ENCODE measurements around the gene TSPAN15. TPM values are rescaled to one million over a fixed set of nuclear protein-coding genes. Genes with fewer than 3 reads are reported as not detected.

Gene TSPAN15
- total and polyA plus RNA-seq, 5 experiments from 2014 or later = 0.55 to 1.1 (median 0.80) TPM; not detected in 1

DNA sequence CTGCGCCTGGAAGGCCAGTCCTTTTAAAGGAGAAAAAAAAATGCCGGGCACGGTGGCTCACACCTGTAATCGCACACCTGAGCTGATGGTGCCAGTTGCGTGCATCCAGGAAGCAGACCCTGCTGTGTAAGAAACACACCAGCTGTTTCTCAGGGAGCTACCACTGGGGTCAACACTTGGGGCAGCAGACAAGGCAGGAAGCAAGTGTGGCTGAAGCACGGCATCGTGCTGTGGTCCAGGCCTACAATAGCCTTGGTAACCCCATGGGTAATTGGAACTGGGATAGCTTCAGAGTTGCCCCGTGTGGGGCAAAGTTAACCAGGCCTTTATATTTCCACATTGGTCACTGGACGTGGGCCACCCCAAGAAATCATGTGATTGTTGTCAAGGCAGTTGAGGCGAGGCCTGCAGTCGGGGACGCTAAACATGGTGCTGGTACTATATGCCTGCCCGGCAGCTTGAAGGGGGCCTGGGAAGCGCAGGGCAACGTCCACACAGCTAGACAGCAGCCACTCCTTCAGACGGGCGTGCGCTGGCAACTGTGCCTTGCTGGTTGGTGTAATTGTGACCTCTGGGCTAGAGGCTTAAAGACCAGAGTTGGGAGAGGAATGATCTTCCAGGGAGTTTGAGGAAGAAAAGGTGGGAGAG, 32.0 kb upstream of the TSPAN15 start:
- no peaks in the 10 kb centered on the region for H3K36me3 Mint-ChIP-seq
- H3K4me3 Mint-ChIP-seq = no peak overlapping the region
- H3K4me1 Mint-ChIP-seq = peaks cover 9 to 21% (median 16%) of the 10 kb centered on the region in 4 donors
- POLR2A ChIA-PET = no interaction called here
- no peak for DNase-seq
- no peak for ATAC-seq
- peak overlapping the region in 1 of 10 donors; percentile 1 for H3K27ac Mint-ChIP-seq
- peaks cover 0 to 4% (median 0%) of the 10 kb centered on the region in 5 donors for H3K27me3 Mint-ChIP-seq
- no peaks in the 10 kb centered on the region for H3K9me3 Mint-ChIP-seq

DNA sequence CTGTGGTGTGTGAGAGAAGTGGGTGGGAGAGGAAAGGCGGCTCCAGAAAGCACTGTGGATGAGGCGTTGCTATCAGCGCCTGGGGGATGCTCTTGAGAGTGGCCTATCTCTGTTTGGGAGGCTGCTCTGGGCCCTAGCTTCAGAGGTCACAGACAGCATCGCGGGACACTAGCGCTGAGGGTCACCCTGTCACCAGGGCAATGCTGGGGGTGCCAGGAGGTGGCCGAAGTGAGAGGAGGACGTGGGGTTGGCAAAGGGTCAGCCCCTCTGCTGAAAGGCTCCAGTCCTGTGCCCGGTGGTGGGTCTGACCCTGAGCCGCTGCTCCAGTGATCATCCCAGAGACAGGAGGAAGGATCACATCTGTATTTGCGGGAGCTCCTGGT, 31.5 kb upstream of the TSPAN15 start:
- POLR2A ChIA-PET = no interaction called here
- Mint-ChIP-seq H3K27me3 (peaks cover 0 to 2% (median 0%) of the 10 kb centered on the region in 5 donors), H3K27ac (peak overlapping the region in 1 of 10 donors; percentile 29), H3K4me1 (peaks cover 11 to 24% (median 20%) of the 10 kb centered on the region in 4 donors), H3K4me3 (no peak overlapping the region), H3K9me3 (no peaks in the 10 kb centered on the region), H3K36me3 (no peaks in the 10 kb centered on the region)
- DNase-seq (no peak), ATAC-seq (no peak)

DNA sequence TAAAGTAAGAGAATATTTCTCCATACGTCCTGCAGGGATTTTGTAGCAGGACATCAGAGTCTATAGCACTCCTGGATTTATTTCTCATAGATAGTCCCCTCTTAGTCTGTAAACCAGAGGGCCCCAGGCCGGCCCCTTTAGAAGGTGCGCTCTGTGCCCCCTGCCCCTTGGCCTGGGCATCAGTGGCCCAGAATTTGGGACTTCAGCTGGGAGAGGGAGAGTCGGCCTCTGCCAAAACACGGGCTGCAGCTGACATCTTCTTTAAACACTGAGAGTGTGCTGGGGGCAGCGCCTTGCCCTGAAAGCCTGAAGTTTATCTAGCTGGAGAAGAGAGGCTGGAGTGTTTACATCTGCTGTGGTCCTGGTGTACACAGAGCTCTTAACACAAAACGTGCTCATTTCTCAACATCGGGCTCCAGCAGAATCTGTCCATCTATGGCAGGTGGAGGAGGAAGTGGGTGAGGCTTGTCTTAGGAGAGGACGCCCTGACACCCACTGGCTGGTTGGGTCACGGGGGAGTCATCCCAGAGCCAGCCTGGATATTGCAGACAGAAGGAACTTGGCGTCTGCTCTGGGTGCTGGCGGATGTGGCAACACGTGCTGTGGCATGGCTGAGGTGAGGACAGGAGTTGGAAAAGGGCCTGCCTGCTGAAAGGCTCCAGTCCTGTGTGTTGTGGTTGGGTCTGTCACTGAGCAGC, 29.5 kb upstream of the TSPAN15 start:
- POLR2A ChIA-PET = interaction anchor here (1.3 kb wide), 1 partner anchor 13 kb away, joined by 3 read pairs; no protein-coding TSS in a partner anchor

DNA sequence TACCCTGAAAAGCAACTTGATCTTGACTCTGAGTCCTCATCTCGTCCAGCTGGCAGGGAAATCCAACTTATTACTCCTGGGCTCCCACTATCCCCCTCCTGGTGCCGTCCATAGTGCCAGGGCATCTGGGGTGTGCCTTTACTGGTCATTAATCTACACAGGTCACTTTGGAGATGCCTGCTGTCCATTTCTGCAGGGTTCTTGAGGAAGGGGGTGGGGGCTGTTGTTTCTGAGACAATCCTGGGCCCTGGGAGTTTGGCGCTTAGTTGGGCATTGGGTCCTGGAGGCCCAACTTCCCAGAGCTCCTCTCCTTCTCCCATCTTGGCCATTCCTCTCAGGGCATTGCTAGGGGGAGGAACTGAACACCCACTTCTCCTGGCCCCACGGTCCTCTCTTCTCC, 28.6 kb upstream of the TSPAN15 start:
- H3K27me3 Mint-ChIP-seq = no peaks in the 10 kb centered on the region
- no peaks in the 10 kb centered on the region for H3K36me3 Mint-ChIP-seq
- no peak for ATAC-seq
- POLR2A ChIA-PET = interaction anchor here (0.9 kb wide), 1 partner anchor 15 kb away, joined by 3 read pairs; no protein-coding TSS in a partner anchor
- H3K27ac Mint-ChIP-seq = peak overlapping the region in 2 of 10 donors; percentile 62 to 68
- H3K4me3 Mint-ChIP-seq = no peak overlapping the region
- DNase-seq = no peak
- peaks cover 29 to 52% (median 48%) of the 10 kb centered on the region in 4 donors for H3K4me1 Mint-ChIP-seq
- H3K9me3 Mint-ChIP-seq = no peaks in the 10 kb centered on the region

More for the DNA sequence above, 29.5 kb upstream of the TSPAN15 start:
- no peak overlapping the region for H3K4me3 Mint-ChIP-seq
- no peaks in the 10 kb centered on the region for H3K9me3 Mint-ChIP-seq
- DNase-seq (no peak), ATAC-seq (no peak)
- peak overlapping the region in 3 of 10 donors; percentile 24 to 68 (median 62) for H3K27ac Mint-ChIP-seq
- H3K4me1 Mint-ChIP-seq = peaks cover 26 to 43% (median 40%) of the 10 kb centered on the region in 4 donors
- H3K27me3 Mint-ChIP-seq = no peaks in the 10 kb centered on the region
- no peaks in the 10 kb centered on the region for H3K36me3 Mint-ChIP-seq

DNA sequence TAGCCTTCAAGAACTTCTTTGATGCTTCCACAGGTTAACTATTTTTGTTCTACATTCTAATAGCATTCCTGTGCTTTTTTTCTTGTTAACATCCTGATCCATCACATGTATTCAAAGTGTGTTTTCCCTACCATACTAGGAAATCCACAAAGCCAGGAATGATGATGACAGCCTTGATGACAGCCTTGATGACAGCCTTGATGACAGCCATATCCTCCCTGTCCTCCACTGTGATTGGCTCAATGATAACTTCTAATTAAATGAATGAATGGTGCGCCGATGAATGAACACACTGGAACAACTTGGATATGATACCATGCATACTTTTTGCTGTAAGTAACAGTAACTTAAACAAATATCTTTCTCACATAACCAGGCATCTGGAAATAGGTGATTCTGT, 26.2 kb upstream of the TSPAN15 start:
- Mint-ChIP-seq H3K4me3 (peak overlapping the region in 2 of 10 donors; percentile 15 to 47), H3K27me3 (no peaks in the 10 kb centered on the region), H3K36me3 (no peaks in the 10 kb centered on the region), H3K4me1 (peaks cover 32 to 61% (median 54%) of the 10 kb centered on the region in 4 donors), H3K9me3 (no peaks in the 10 kb centered on the region), H3K27ac (peak overlapping the region in 9 of 10 donors; percentile 60 to 94 (median 84))
- POLR2A ChIA-PET = interaction anchor here (1.1 to 1.4 kb wide), 2 partner anchors 12 to 16 kb away, joined by 3 read pairs; no protein-coding TSS in a partner anchor
- ATAC-seq (no peak), DNase-seq (no peak)

DNA sequence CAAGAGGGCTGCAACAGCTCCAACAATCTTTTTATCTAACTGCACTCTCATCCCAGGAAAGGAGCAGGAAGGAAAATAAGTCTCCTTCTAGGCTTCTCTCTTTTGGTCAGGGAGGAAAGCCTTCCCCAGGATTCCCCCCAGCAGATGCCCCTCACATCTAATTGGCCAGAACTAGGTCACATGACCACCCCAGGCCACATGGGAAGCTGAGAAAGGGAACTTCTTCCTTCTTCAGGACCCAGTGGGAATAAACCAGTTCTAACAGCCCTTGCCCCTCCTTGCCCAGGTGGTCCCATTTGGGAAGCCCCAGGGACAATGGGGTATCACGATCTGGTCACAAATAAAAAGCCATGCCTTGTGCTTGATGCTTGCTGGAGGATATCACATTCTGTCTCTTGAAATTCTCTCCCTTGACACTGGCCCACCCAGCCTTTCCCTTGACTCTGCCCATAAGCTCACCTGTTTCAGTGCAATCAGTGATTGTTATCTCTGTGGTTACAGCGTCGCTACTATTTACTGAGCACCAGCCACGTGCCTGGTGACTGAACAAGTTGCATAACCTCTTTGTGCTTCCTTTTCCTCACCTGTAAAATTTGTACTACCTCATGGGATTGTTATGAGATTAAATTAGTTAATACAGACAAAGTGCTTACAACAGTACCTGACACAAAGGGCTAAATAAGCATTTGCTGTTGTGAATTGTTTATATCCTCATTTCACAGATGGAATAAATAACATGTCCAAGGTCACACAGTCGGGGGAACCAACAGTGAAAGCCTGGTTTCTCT, 25.6 kb upstream of the TSPAN15 start:
- Mint-ChIP-seq H3K9me3 (no peaks in the 10 kb centered on the region), H3K36me3 (no peaks in the 10 kb centered on the region), H3K4me3 (peak overlapping the region in 7 of 10 donors; percentile 4 to 67 (median 47)), H3K27me3 (no peaks in the 10 kb centered on the region), H3K4me1 (peaks cover 32 to 61% (median 54%) of the 10 kb centered on the region in 4 donors), H3K27ac (peak overlapping the region; percentile 75 to 94 (median 84))
- POLR2A ChIA-PET = interaction anchor here (1.1 to 1.4 kb wide), 2 partner anchors 11 to 17 kb away, joined by 3 read pairs; no protein-coding TSS in a partner anchor
- DNase-seq (peak in 7 of 10 donors; percentile 40 to 72 (median 68)), ATAC-seq (peak; percentile 90 to 97)

DNA sequence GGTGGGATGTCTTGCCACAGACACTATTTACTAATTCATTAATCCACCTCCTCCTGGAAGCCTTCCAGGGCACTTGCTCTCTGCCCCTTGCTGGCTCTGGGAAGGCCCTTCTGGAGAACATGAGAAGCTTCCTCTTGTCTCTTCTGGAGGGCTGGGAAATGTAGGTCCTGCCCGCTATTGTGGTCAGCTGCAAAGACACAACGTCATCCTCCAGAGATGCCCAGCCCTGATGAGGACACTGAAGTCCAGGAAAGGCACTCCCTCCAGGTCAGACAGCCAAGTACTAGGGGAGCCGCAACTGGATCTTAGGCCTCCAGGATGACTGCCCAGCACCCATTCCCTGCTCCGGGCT, 24.9 kb upstream of the TSPAN15 start:
- Mint-ChIP-seq H3K27me3 (no peaks in the 10 kb centered on the region), H3K36me3 (no peaks in the 10 kb centered on the region), H3K9me3 (no peaks in the 10 kb centered on the region), H3K4me1 (peaks cover 32 to 61% (median 54%) of the 10 kb centered on the region in 4 donors), H3K4me3 (peak overlapping the region in 3 of 10 donors; percentile 30 to 54 (median 47)), H3K27ac (peak overlapping the region; percentile 75 to 94 (median 84))
- DNase-seq (no peak), ATAC-seq (no peak)
- POLR2A ChIA-PET = interaction anchor here (1.4 kb wide), 1 partner anchor 18 kb away, joined by 3 read pairs; no protein-coding TSS in a partner anchor

DNA sequence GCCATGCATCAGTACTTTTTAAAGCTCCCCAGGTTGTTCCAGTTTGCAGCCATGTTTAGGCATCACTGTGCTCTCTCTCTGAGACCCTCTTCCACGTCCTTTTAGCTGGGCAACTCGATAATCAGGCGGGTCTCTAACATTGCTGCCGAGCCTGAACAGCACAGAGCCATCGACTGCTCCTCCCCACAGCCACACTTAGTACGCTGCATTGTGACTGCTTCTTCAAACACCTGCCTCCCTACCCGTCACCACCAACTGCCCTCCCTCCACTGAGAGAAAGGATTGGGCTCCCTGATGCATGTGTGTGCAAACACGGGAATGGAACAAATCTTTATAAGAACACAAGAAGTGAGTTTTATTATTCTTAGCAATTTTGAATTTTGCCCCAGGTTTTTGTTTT, 23.1 kb upstream of the TSPAN15 start:
- DNase-seq (no peak), ATAC-seq (no peak)
- Mint-ChIP-seq H3K4me3 (no peak overlapping the region), H3K27ac (peak overlapping the region in 8 of 10 donors; percentile 16 to 89 (median 51)), H3K4me1 (peaks cover 28 to 52% (median 43%) of the 10 kb centered on the region in 4 donors), H3K36me3 (no peaks in the 10 kb centered on the region), H3K27me3 (no peaks in the 10 kb centered on the region), H3K9me3 (no peaks in the 10 kb centered on the region)
- POLR2A ChIA-PET = no interaction called here

DNA sequence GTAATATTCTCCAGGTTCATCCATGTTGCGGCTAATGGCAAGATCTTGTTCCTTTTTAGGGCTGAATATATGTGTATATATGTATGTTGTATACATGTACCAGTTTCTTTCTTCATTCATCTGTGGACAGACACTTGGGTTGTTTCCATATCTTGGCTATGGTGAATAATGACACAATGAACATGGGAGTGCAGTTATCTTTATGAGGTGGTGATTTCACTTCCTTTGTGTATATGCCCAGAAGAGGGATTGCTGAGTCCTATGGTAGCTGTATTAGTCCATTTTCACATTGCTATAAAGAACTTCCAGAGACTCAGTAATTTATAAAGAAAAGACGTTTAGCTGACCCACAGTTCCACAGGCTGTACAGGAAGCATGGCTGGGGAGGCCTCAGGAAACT, 17.1 kb upstream of the TSPAN15 start:
- no peaks in the 10 kb centered on the region for H3K9me3 Mint-ChIP-seq
- H3K27me3 Mint-ChIP-seq = peaks cover 0 to 10% (median 4%) of the 10 kb centered on the region in 5 donors
- H3K4me1 Mint-ChIP-seq = no peaks in the 10 kb centered on the region
- DNase-seq = no peak
- ATAC-seq = no peak
- POLR2A ChIA-PET = no interaction called here
- no peak overlapping the region for H3K4me3 Mint-ChIP-seq
- peak overlapping the region in 1 of 10 donors; percentile 38 for H3K27ac Mint-ChIP-seq
- H3K36me3 Mint-ChIP-seq = no peaks in the 10 kb centered on the region

DNA sequence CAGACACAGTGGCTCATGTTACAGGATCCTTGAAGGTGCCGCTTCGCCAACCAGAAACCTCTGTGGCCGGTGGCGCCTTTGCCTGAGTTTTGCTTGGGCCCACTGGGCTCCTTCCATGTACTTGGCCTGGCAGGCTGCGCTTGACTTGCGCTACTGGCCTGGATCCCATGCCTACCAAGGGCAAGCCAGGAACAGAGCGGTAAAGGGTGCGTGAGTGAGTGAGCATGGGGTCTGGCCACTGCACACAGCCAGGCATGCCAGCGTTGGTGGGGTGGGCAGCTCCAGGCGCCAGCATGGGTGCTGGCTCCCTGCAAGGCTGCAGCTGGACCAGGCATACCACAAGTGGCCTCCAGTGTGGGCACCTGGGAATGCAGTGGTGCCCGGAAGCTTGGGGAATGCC, 16.3 kb upstream of the TSPAN15 start:
- DNase-seq = no peak
- no peaks in the 10 kb centered on the region for H3K4me1 Mint-ChIP-seq
- no peak for ATAC-seq
- H3K27ac Mint-ChIP-seq = no peak overlapping the region
- POLR2A ChIA-PET = no interaction called here
- H3K36me3 Mint-ChIP-seq = no peaks in the 10 kb centered on the region
- H3K27me3 Mint-ChIP-seq = peaks cover 0 to 10% (median 4%) of the 10 kb centered on the region in 5 donors
- H3K9me3 Mint-ChIP-seq = no peaks in the 10 kb centered on the region
- H3K4me3 Mint-ChIP-seq = no peak overlapping the region

DNA sequence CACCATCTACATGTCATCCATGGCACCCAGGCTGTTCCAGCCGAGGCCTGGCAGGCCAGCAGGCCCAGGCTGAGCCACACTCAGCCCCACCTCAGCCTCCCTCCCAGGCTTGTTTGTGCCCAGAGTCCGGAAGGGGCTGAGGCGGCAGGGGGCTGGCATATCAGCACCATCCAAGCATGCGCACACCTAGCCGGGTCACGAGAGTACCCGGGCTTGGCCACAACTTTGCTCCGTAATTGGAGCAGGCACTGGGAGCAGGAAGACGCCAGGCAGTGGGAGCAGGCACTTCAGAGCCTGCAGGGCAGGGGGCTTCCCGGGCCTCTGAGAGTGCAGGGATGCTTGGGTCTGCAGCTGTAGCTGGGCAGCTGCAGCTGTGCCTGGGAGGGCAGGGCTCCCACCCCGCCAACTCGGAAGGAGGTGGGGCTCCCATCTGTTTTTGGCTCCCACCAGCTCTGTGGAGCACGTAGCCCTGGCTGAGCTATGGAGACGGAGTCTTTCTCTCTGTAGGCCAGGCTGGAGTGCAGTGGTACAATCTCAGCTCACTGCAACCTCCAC, 15.2 kb upstream of the TSPAN15 start:
- POLR2A ChIA-PET = interaction anchor here (0.9 kb wide), 1 partner anchor 11 kb away, joined by 3 read pairs; no protein-coding TSS in a partner anchor
- H3K27ac Mint-ChIP-seq = no peak overlapping the region
- DNase-seq (no peak), ATAC-seq (no peak)
- H3K36me3 Mint-ChIP-seq = no peaks in the 10 kb centered on the region
- no peak overlapping the region for H3K4me3 Mint-ChIP-seq
- H3K9me3 Mint-ChIP-seq = no peaks in the 10 kb centered on the region
- H3K4me1 Mint-ChIP-seq = no peaks in the 10 kb centered on the region
- peaks cover 2 to 10% (median 4%) of the 10 kb centered on the region in 5 donors for H3K27me3 Mint-ChIP-seq

All from naive thymus-derived CD8-positive, alpha-beta T cell (primary cell).